Bronchial epithelial cell (primary cell): Measurements from ENCODE around the gene GNG7. TPM values are rescaled to one million over a fixed set of nuclear protein-coding genes. Genes with fewer than 3 reads are reported as not detected.

Source experiments
- DNase-seq: peaks from one replicate; pipeline ENCODE4 v3.0.0-alpha.2; 2010; ENCODE audit warnings: low read depth
- FAIRE-seq: peaks from 2 replicates; lab custom pipeline; 2011; peaks lifted over from hg19 to GRCh38; lab: Jason Lieb, UNC
- H3K27me3 ChIP-seq: 2 replicates; pipeline ENCODE4 v1.5.1; 2011; ENCODE audit warnings: low read length; ENCODE audit not compliant: control insufficient read depth, insufficient read depth
- H3K36me3 ChIP-seq: 2 replicates; pipeline ENCODE4 v1.5.1; 2011; ENCODE audit warnings: low read length; ENCODE audit not compliant: control insufficient read depth, insufficient read depth
- H3K4me3 ChIP-seq: 2 replicates; pipeline ENCODE4 v1.5.1; 2011; ENCODE audit warnings: mild to moderate bottlenecking, low read depth, low read length, control low read depth
- CTCF ChIP-seq: IDR thresholded peaks from 2 replicates; pipeline ENCODE4 v1.5.1; 2011; ENCODE audit warnings: mild to moderate bottlenecking, moderate library complexity, low read length, control low read depth, inconsistent platforms; ENCODE audit not compliant: insufficient read depth, severe bottlenecking
- total RNA-seq: library from RNA; depleted of rRNA; stranded (reverse); fragments of >200 nt; gene quantifications from 2 replicates; pipeline ENCODE4 v1.2.1, GENCODE V29; 2014

GNG7 gene
- total RNA-seq, 1 donor from 2014 or later: under 0.01 TPM

- Histone ChIP-seq H3K36me3 (no peaks in the 10 kb centered on the region), H3K27me3 (peaks cover 21% of the 10 kb centered on the region), H3K4me3 (no peak overlapping the region)
- TF ChIP-seq CTCF: no peak
- FAIRE-seq: no peak
- no peak for DNase-seq
Measured at GRCh38 chr19:2724148-2724557, 21.7 kb upstream of the GNG7 start.

GRCh38 chr19:2723747-2724146 lies 21.3 kb upstream of the GNG7 start:
- FAIRE-seq: no peak

GRCh38 chr19:2723345-2723715 lies 20.8 kb upstream of the GNG7 start:
- Histone ChIP-seq H3K36me3 (no peaks in the 10 kb centered on the region), H3K27me3 (peaks cover 21% of the 10 kb centered on the region), H3K4me3 (no peak overlapping the region)
- DNase-seq (no peak), FAIRE-seq (no peak)
- no peak for TF ChIP-seq CTCF

More at GRCh38 chr19:2723747-2724146, 21.3 kb upstream of the GNG7 start:
- DNase-seq: no peak
- Histone ChIP-seq H3K4me3 (no peak overlapping the region), H3K27me3 (peaks cover 21% of the 10 kb centered on the region), H3K36me3 (no peaks in the 10 kb centered on the region)
- TF ChIP-seq CTCF: no peak

- H3K27me3 ChIP-seq: peaks cover 21% of the 10 kb centered on the region
- no peak for FAIRE-seq
- no peak overlapping the region for H3K4me3 ChIP-seq
- peak; percentile 15 for DNase-seq
- TF ChIP-seq CTCF: no peak
- H3K36me3 ChIP-seq: no peaks in the 10 kb centered on the region
Measured at GRCh38 chr19:2722541-2723344, 20.2 kb upstream of the GNG7 start.

GRCh38 chr19:2721570-2722540 lies 19.4 kb upstream of the GNG7 start:
- FAIRE-seq (no peak), DNase-seq (no peak)
- no peak for TF ChIP-seq CTCF
- Histone ChIP-seq H3K27me3 (peaks cover 21% of the 10 kb centered on the region), H3K36me3 (no peaks in the 10 kb centered on the region), H3K4me3 (no peak overlapping the region)
